ENCODE measurements around the gene ADARB2.
A peak's percentile ranks its signal among the peaks of the same experiment; 100 is the strongest.

ADARB2 gene

GRCh38 chr10:1672001-1672781 is 65.1 kb downstream of the ADARB2 start:
- H3K36me3 Mint-ChIP-seq (ENCODE audit: insufficient read depth) = no peaks in the 10 kb centered on the region
- H3K9me3 Mint-ChIP-seq = no peaks in the 10 kb centered on the region
- peaks cover 16% of the 10 kb centered on the region in 2 donors for H3K27me3 Mint-ChIP-seq
- no peak overlapping the region for H3K4me3 Mint-ChIP-seq
- ATAC-seq (replicated peaks) (no peak), DNase-seq (no peak)
- no peak overlapping the region for H3K27ac Mint-ChIP-seq
- H3K4me1 Mint-ChIP-seq (ENCODE audit: low read depth in 2 of 2) = peaks cover 0 to 6% of the 10 kb centered on the region in 2 donors

GRCh38 chr10:1671366-1672000 is 65.8 kb downstream of the ADARB2 start:
- no peaks in the 10 kb centered on the region for H3K36me3 Mint-ChIP-seq (ENCODE audit: insufficient read depth)

GRCh38 chr10:1670541-1671365 is 66.6 kb downstream of the ADARB2 start:
- no peaks in the 10 kb centered on the region for H3K36me3 Mint-ChIP-seq (ENCODE audit: insufficient read depth)

More at GRCh38 chr10:1671366-1672000, 65.8 kb downstream of the ADARB2 start:
- no peaks in the 10 kb centered on the region for H3K9me3 Mint-ChIP-seq
- ATAC-seq (replicated peaks) (no peak), DNase-seq (no peak)
- H3K27ac Mint-ChIP-seq = no peak overlapping the region
- H3K27me3 Mint-ChIP-seq = peaks cover 16% of the 10 kb centered on the region in 2 donors
- no peak overlapping the region for H3K4me3 Mint-ChIP-seq
- peaks cover 0 to 6% of the 10 kb centered on the region in 2 donors for H3K4me1 Mint-ChIP-seq (ENCODE audit: low read depth in 2 of 2)

GRCh38 chr10:1669433-1669832 is 67.9 kb downstream of the ADARB2 start:
- no peaks in the 10 kb centered on the region for H3K36me3 Mint-ChIP-seq (ENCODE audit: insufficient read depth)
- H3K27ac Mint-ChIP-seq = no peak overlapping the region
- H3K4me3 Mint-ChIP-seq = no peak overlapping the region
- H3K27me3 Mint-ChIP-seq = peaks cover under 1 to 2% of the 10 kb centered on the region in 2 donors
- no peak for ATAC-seq (replicated peaks)
- H3K9me3 Mint-ChIP-seq = no peaks in the 10 kb centered on the region
- DNase-seq = no peak
- H3K4me1 Mint-ChIP-seq (ENCODE audit: low read depth in 2 of 2) = peaks cover 0 to 2% of the 10 kb centered on the region in 2 donors

More at GRCh38 chr10:1670541-1671365, 66.6 kb downstream of the ADARB2 start:
- H3K4me3 Mint-ChIP-seq = no peak overlapping the region
- peaks cover 14 to 15% of the 10 kb centered on the region in 2 donors for H3K27me3 Mint-ChIP-seq
- no peak for DNase-seq
- H3K4me1 Mint-ChIP-seq (ENCODE audit: low read depth in 2 of 2) = peaks cover 0 to 6% of the 10 kb centered on the region in 2 donors
- H3K27ac Mint-ChIP-seq = no peak overlapping the region
- no peaks in the 10 kb centered on the region for H3K9me3 Mint-ChIP-seq
- ATAC-seq (replicated peaks) = no peak

GRCh38 chr10:1668399-1668798 is 68.9 kb downstream of the ADARB2 start:
- Mint-ChIP-seq H3K27ac (no peak overlapping the region), H3K9me3 (no peaks in the 10 kb centered on the region), H3K36me3 (ENCODE audit: insufficient read depth) (no peaks in the 10 kb centered on the region), H3K27me3 (no peaks in the 10 kb centered on the region), H3K4me3 (no peak overlapping the region), H3K4me1 (ENCODE audit: low read depth in 2 of 2) (peaks cover 0 to 2% of the 10 kb centered on the region in 2 donors)
- no peak for DNase-seq
- ATAC-seq (replicated peaks) = no peak

GRCh38 chr10:1667392-1667791 is 69.9 kb downstream of the ADARB2 start:
- Mint-ChIP-seq H3K27ac (no peak overlapping the region), H3K4me3 (no peak overlapping the region), H3K27me3 (no peaks in the 10 kb centered on the region)

GRCh38 chr10:1666147-1666546 is 71.2 kb downstream of the ADARB2 start:
- no peak overlapping the region for H3K27ac Mint-ChIP-seq
- DNase-seq (no peak), ATAC-seq (replicated peaks) (no peak)
- H3K4me1 Mint-ChIP-seq (ENCODE audit: low read depth in 2 of 2) = peaks cover 0 to 2% of the 10 kb centered on the region in 2 donors
- no peaks in the 10 kb centered on the region for H3K9me3 Mint-ChIP-seq
- H3K4me3 Mint-ChIP-seq = no peak overlapping the region
- no peaks in the 10 kb centered on the region for H3K36me3 Mint-ChIP-seq (ENCODE audit: insufficient read depth)
- peaks cover 4% of the 10 kb centered on the region in 2 donors for H3K27me3 Mint-ChIP-seq

More at GRCh38 chr10:1667392-1667791, 69.9 kb downstream of the ADARB2 start:
- ATAC-seq (replicated peaks) = no peak
- no peak for DNase-seq
- H3K4me1 Mint-ChIP-seq (ENCODE audit: low read depth in 2 of 2) = peaks cover 0 to 2% of the 10 kb centered on the region in 2 donors
- H3K9me3 Mint-ChIP-seq = no peaks in the 10 kb centered on the region
- no peaks in the 10 kb centered on the region for H3K36me3 Mint-ChIP-seq (ENCODE audit: insufficient read depth)

- peaks cover 9% of the 10 kb centered on the region in 2 donors for H3K27me3 Mint-ChIP-seq
- H3K4me1 Mint-ChIP-seq (ENCODE audit: low read depth in 2 of 2) = no peaks in the 10 kb centered on the region
- no peaks in the 10 kb centered on the region for H3K9me3 Mint-ChIP-seq
- no peak for DNase-seq
- no peaks in the 10 kb centered on the region for H3K36me3 Mint-ChIP-seq (ENCODE audit: insufficient read depth)
- H3K27ac Mint-ChIP-seq = no peak overlapping the region
- no peak for ATAC-seq (replicated peaks)
- no peak overlapping the region for H3K4me3 Mint-ChIP-seq
Observed at GRCh38 chr10:1665681-1666080, 71.6 kb downstream of the ADARB2 start.

GRCh38 chr10:1665021-1665661 is 72.2 kb downstream of the ADARB2 start:
- H3K4me3 Mint-ChIP-seq = no peak overlapping the region
- no peak overlapping the region for H3K27ac Mint-ChIP-seq
- H3K27me3 Mint-ChIP-seq = peaks cover 9 to 12% of the 10 kb centered on the region in 2 donors
- no peaks in the 10 kb centered on the region for H3K9me3 Mint-ChIP-seq
- no peaks in the 10 kb centered on the region for H3K36me3 Mint-ChIP-seq (ENCODE audit: insufficient read depth)
- DNase-seq (no peak), ATAC-seq (replicated peaks) (no peak)
- H3K4me1 Mint-ChIP-seq (ENCODE audit: low read depth in 2 of 2) = no peaks in the 10 kb centered on the region

- ATAC-seq (replicated peaks) (no peak), DNase-seq (no peak)
- Mint-ChIP-seq H3K4me3 (no peak overlapping the region), H3K9me3 (no peaks in the 10 kb centered on the region), H3K4me1 (ENCODE audit: low read depth in 2 of 2) (peaks cover 0 to 2% of the 10 kb centered on the region in 2 donors), H3K27ac (no peak overlapping the region), H3K36me3 (ENCODE audit: insufficient read depth) (no peaks in the 10 kb centered on the region), H3K27me3 (peaks cover 9 to 12% of the 10 kb centered on the region in 2 donors)
Observed at GRCh38 chr10:1664333-1664964, 72.9 kb downstream of the ADARB2 start.

- peaks cover 0 to 2% of the 10 kb centered on the region in 2 donors for H3K4me1 Mint-ChIP-seq (ENCODE audit: low read depth in 2 of 2)
Observed at GRCh38 chr10:1663226-1663625, 74.1 kb downstream of the ADARB2 start.

GRCh38 chr10:1662438-1663025 is 74.8 kb downstream of the ADARB2 start:
- Mint-ChIP-seq H3K4me3 (peak overlapping the region in 1 of 2 donors; percentile 11), H3K27me3 (peaks cover 12 to 20% of the 10 kb centered on the region in 2 donors), H3K9me3 (no peaks in the 10 kb centered on the region), H3K4me1 (ENCODE audit: low read depth in 2 of 2) (peaks cover 0 to 5% of the 10 kb centered on the region in 2 donors), H3K36me3 (ENCODE audit: insufficient read depth) (no peaks in the 10 kb centered on the region), H3K27ac (no peak overlapping the region)
- peak in 1 of 3 experiments; percentile 5 for DNase-seq
- ATAC-seq (replicated peaks) = peak; percentile 80

More at GRCh38 chr10:1663226-1663625, 74.1 kb downstream of the ADARB2 start:
- no peak overlapping the region for H3K4me3 Mint-ChIP-seq
- no peak overlapping the region for H3K27ac Mint-ChIP-seq
- DNase-seq = no peak
- no peaks in the 10 kb centered on the region for H3K9me3 Mint-ChIP-seq
- H3K27me3 Mint-ChIP-seq = peaks cover 9 to 13% of the 10 kb centered on the region in 2 donors
- H3K36me3 Mint-ChIP-seq (ENCODE audit: insufficient read depth) = no peaks in the 10 kb centered on the region
- ATAC-seq (replicated peaks) = no peak
